ENCODE measurements around the gene PACRG. TPM values are rescaled to one million over a fixed set of nuclear protein-coding genes. Genes with fewer than 3 reads are reported as not detected.

The PACRG gene
- total and polyA plus RNA-seq, 12 donors: 2.1 to 34.6 (median 10.0) TPM

GRCh38 chr6:163319609-163320366 is 592.0 kb downstream of the PACRG start:
- intact Hi-C loops (cut with DNase I): loop anchor here in 2 of 10 donors (10.0 kb wide), 1 partner anchor 135 kb away; no protein-coding TSS in a partner anchor
- TF ChIP-seq CTCF (IDR thresholded peaks at IDR 0.05): no peak
- peaks cover 5 to 54% (median 35%) of the 10 kb centered on the region in 9 donors for H3K4me1 ChIP-seq
- no peaks in the 10 kb centered on the region for H3K36me3 ChIP-seq
- peak overlapping the region in 1 of 10 donors; percentile 13 for H3K4me3 ChIP-seq
- no peak for DNase-seq
- WGBS, 2 donors: 78 to 85% methylated on average over 10 of the region's 10 CpGs
- ATAC-seq: peak in 1 of 8 donors; percentile 20
- H3K27me3 ChIP-seq: no peaks in the 10 kb centered on the region
- no peaks in the 10 kb centered on the region for H3K9me3 ChIP-seq
- peak overlapping the region in 9 of 10 donors; percentile 1 to 71 (median 24) for H3K27ac ChIP-seq

- H3K4me1 ChIP-seq: peaks cover 5 to 60% (median 40%) of the 10 kb centered on the region in 9 donors
- H3K9me3 ChIP-seq: no peaks in the 10 kb centered on the region
- intact Hi-C loops (cut with DNase I): loop anchor here in 1 of 10 donors (10.0 kb wide), 1 partner anchor 136 kb away; no protein-coding TSS in a partner anchor
- no peaks in the 10 kb centered on the region for H3K27me3 ChIP-seq
- peak overlapping the region in 1 of 10 donors; percentile 13 for H3K4me3 ChIP-seq
- DNase-seq (no peak), ATAC-seq (peak in 2 of 8 donors; percentile 29 to 38)
- TF ChIP-seq CTCF (IDR thresholded peaks at IDR 0.05): no peak
- peak overlapping the region in 8 of 10 donors; percentile 1 to 71 (median 32) for H3K27ac ChIP-seq
- WGBS, 2 donors: 20 to 23% methylated on average over 3 of the region's 3 CpGs
- H3K36me3 ChIP-seq: no peaks in the 10 kb centered on the region
These were observed 592.6 kb downstream of the PACRG start for GRCh38 chr6:163320402-163320801.

GRCh38 chr6:163320804-163321203 is 593.0 kb downstream of the PACRG start:
- peaks cover 5 to 62% (median 40%) of the 10 kb centered on the region in 9 donors for H3K4me1 ChIP-seq
- H3K27ac ChIP-seq: peak overlapping the region in 4 of 10 donors; percentile 24 to 71 (median 40)

More at GRCh38 chr6:163320804-163321203, 593.0 kb downstream of the PACRG start:
- ATAC-seq: no peak
- intact Hi-C loops (cut with DNase I): loop anchor here in 1 of 10 donors (10.0 kb wide), 1 partner anchor 136 kb away; no protein-coding TSS in a partner anchor
- Histone ChIP-seq H3K36me3 (no peaks in the 10 kb centered on the region), H3K27me3 (no peaks in the 10 kb centered on the region), H3K4me3 (peak overlapping the region in 1 of 10 donors; percentile 13), H3K9me3 (no peaks in the 10 kb centered on the region)
- WGBS, 2 donors: 32 to 39% methylated on average over 2 of the region's 2 CpGs
- no peak for DNase-seq
- TF ChIP-seq CTCF (IDR thresholded peaks at IDR 0.05): no peak

All from heart right ventricle (tissue), 16 donors.